K562 (cell line): ENCODE results near the gene COL26A1.

Source experiments
- CTCF ChIP-seq, 3 experiments: IDR thresholded peaks in 2 of 3; conservative IDR thresholded peaks in 1 of 3; 2 replicates each; pipeline ENCODE4 v1.5.1; 2011 to 2012; ENCODE audit warnings: low read length in 3 of 3, mild to moderate bottlenecking in 3 of 3, control low read depth in 2 of 3, improper control_type of control experiment in 1 of 3, inconsistent platforms in 1 of 3, low read depth in 1 of 3, mixed read lengths in 1 of 3, moderate library complexity in 1 of 3; ENCODE audit not compliant: insufficient read depth in 2 of 3
- EP300 ChIP-seq: IDR thresholded peaks from 2 replicates; pipeline ENCODE4 v1.6.1; 2012; ENCODE audit warnings: low read length, improper control_type of control experiment
- SREBF2 ChIP-seq: sonication (generic); formaldehyde crosslinking; IDR thresholded peaks from 2 replicates; pipeline ENCODE4 v1.4.0; 2020; ENCODE audit warnings: mild to moderate bottlenecking, missing genetic modification reagents
- ZNF146 ChIP-seq: IDR thresholded peaks from one replicate; pipeline ENCODE4 v1.6.1; 2018; ENCODE audit warnings: missing compliant biosample characterization; ENCODE audit not compliant: unreplicated experiment

GRCh38 chr7:101441890-101442289, 79.2 kb downstream of the COL26A1 start:
- TF ChIP-seq ZNF146 (no peak), CTCF (IDR thresholded peaks at IDR 0.05 in 2 of 3, conservative IDR thresholded peaks at IDR 0.05 in 1 of 3; ENCODE audit: insufficient read depth in 2 of 3, low read depth in 1 of 3, low read length in 3 of 3) (no peak), SREBF2 (no peak), EP300 (no peak)
